GM21447 (cell line): ENCODE results near the gene INTS2.
"Not testable (repeated sequence)": the region's sequence is repeated elsewhere in the genome, so short reads cannot be mapped to it uniquely, and the experiment has no call there.

Source experiments
- ATAC-seq: cut with Tn5 transposase; IDR thresholded peaks from one replicate; pipeline ENCODE4 v1.9.1; 2021; ENCODE audit not compliant: unreplicated experiment

Gene INTS2

GRCh38 chr17:61852857-61853256 lies 74.9 kb downstream of the INTS2 start:
- ATAC-seq, result no peak

DNA sequence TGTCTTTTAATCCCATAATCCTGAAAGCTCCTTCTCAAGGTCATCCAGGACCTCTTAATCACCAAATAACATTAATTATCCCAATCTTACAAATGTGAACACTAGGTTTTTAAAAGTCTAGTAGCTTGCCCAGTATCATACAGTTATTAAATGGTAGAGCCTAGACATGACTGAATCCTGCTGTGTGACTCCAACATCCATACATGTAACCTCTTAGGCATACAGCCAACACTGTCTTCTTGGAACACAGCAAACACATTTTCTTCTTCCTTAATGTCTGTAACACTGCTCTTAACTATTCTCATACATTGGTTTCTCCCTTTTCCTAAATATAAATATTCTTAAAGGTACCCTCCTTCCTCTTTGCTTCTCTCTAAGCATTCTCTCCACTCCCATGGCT lies 78.1 kb downstream of the INTS2 start:
- ATAC-seq, result no peak

- no peak for ATAC-seq
Measured at GRCh38 chr17:61848896-61849295, 78.9 kb downstream of the INTS2 start.

DNA sequence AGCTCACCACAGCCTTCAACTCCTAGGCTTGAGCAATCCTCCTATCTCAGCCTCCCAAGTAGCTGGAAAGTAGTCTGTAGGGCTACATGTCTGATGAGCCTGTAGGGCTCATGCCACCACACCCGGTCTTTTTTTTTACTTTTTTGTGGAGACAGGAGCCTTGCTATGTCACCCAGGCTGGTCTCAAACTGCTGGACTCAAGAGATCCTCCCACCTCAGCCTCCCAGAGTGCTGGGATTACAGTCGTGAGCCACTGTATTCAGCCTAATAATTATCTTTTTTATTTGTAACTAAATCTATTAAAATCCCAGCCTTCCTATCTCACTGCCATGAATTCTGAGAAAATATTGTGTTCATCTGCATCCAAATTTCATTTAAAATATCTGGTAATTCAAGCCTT lies 79.5 kb downstream of the INTS2 start:
- no peak for ATAC-seq

GRCh38 chr17:61847659-61848058 lies 80.1 kb downstream of the INTS2 start:
- ATAC-seq, result no peak

GRCh38 chr17:61846761-61847375 lies 80.9 kb downstream of the INTS2 start:
- no peak for ATAC-seq

DNA sequence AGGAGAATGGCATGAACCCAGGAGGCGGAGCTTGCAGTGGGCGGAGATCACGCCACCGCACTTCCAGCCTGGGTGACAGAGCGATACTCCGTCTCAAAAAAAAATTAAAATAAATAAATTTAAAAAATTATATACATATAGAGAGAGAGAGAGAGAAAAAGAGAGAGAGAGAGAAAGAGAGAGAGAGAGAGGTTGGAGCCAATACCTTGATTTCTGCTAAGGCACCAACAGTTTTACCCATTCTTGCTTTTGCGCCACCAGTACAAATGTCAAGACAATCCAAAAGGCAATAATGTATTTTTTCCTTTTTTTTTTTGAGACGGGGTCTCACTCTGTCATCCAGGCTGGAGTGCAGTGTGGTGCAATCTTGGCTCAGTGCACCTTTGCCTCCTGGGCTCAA lies 81.7 kb downstream of the INTS2 start:
- no peak for ATAC-seq

DNA sequence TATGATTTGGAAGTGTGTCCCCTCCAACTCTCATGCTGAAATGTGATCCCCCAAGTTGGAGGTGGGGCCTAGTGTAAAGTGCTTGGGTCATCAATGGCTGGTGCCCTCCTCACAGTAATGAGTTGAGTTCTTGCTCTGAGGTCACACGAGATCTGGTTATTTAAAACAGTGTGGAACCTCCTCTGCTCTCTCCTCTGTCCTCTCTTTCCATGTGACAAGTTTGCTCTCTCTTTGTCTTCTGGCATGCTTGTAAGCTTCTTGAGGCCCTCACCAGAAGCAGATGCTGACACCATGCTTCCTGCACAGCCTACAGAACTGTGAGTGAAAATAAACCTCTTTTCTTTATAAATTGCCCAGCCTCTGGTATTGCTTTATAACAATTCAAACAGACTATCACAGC lies 84.3 kb downstream of the INTS2 start:
- ATAC-seq, result no peak

DNA sequence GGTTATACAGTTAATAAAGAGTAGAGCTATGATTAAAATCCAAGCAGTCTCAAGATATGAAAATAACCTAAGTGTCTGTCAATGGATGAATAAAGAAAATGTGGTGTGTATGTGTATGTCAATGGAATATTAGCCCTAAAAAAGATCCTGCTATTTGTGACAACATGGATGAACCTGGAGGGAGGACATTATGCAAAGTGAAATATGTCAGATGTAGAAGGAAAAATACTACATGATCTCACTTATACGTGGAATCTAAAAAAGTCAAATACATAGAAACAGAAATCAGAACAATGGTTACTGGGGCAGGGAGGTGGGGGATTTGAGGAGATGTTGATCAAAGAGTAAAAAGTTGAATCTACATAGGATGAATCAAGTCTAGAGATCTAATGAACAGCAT lies 84.9 kb downstream of the INTS2 start:
- ATAC-seq, result no peak

- ATAC-seq, result no peak
Measured at GRCh38 chr17:61839300-61839786, 88.4 kb downstream of the INTS2 start.

DNA sequence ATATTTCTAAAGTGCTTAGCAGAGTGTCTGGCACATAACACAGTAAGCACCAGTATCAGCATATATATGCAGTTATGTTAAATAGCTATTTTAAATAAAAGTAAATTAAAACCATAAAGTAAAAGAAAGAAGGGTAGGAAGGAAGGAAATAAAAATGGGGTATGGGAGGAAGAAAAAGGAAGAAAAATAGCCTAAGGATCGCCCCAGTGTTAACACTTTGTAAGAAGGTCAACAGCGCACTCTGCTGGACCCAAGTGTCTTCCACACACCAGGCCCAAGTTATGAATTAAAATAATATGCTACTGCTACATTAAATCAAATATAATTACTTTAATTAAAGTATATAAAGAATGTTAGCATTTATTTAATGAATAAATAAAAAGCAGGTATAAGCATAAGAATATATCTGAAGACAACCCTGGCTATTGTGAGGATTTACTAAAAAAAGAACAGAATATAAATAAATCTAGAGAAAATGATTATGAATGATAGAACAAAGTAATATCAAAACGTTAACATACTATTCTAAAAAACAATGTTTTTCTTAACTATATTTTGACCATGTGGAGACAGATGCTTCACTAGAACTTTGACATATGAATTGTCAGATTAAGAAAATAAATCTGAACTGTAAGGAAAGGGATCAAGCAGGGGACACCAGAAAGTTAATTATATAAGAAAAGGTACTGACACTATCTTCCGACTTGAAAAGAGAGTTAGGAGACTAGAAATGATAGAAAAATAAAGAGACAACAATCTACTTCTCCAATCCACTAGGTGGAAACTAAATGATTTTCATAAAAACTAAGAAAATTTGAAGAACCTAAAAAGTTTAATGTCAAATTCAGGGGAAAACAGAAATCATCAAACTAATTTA lies 90.4 kb downstream of the INTS2 start:
- no peak for ATAC-seq

DNA sequence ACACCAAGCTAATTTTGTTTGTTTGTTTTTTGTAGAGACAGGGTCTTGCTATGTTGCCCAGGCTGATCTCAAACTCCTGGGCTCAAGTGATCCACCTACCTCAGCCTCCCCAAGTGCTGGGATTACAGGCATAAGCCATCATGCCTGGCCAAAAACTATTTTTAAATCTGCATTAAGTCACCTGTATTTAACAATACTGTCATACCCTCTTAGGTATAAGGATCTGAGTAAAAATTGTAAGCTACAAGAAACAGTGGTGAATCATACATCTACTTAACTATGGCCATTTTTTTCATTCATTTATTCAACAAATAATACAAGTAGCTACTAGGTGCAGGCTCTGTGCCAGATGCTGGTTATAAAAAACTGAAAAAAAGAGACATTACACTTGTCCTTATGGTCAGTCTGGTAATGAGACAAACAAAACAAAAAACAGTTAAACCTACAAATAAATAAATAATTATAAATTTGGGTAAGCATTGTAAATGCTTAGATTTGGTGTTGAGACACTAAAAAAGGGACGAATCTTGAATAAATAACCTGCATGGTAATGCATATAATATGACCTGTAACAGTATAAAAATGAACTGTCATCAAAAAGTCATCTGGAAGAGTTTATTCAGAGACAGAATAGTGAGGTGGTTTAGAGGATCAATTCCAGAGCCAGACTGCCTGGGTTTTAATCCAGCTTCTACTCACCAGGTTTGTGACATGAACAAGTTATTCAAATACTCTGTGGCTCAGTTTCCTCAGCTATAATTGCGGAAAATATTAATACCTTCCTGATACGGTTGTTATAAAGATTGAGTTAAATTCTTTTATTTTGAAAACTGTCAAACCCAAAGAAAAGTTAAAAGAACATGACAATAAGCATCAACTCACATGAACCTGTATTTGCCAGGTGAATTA lies 91.3 kb downstream of the INTS2 start:
- ATAC-seq, result no peak

DNA sequence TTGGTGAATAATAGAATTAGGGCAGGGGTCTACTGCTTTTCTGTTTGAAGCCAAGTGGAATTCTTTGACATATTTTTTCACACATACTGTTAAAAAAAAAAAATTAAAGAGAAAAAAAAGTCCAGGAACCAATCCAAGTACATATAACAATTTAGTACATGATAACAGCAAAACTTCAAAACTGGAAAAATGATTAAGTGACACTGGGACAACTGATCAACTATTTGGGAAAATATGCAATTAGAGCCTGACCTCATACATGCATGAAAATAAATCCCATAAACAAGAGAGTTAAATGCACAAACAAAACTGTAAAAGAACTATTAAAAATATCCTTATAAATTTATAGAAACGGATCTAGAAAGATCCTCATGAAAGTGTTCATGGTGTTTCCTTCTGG lies 92.2 kb downstream of the INTS2 start:
- no peak for ATAC-seq

DNA sequence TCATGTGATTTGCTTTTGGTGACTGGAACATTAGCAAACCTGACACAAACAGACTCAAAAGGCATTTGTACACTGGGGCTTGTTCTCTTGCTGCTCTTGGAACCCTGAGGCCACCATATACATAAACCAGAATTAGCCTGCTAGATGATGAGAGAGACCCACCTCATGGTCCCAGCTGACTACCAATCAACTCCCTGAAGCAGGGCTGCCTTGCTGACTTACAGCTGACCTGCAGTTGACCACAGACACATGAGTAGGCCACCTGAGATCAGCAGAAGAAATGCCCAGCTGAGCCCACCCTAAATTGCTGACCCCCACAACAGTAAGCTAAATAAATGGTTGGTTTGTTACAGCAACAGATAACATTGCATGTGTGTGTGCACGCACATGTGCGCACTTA lies 93.2 kb downstream of the INTS2 start:
- ATAC-seq, result no peak

GRCh38 chr17:61833536-61834193 lies 94.1 kb downstream of the INTS2 start:
- no peak for ATAC-seq

- ATAC-seq, result no peak
Measured at GRCh38 chr17:61832463-61832862, 95.3 kb downstream of the INTS2 start.

- ATAC-seq, result no peak
Measured at GRCh38 chr17:61831099-61831498, 96.7 kb downstream of the INTS2 start.

- ATAC-seq, result no peak
Measured at GRCh38 chr17:61828694-61829093, 99.1 kb downstream of the INTS2 start.

DNA sequence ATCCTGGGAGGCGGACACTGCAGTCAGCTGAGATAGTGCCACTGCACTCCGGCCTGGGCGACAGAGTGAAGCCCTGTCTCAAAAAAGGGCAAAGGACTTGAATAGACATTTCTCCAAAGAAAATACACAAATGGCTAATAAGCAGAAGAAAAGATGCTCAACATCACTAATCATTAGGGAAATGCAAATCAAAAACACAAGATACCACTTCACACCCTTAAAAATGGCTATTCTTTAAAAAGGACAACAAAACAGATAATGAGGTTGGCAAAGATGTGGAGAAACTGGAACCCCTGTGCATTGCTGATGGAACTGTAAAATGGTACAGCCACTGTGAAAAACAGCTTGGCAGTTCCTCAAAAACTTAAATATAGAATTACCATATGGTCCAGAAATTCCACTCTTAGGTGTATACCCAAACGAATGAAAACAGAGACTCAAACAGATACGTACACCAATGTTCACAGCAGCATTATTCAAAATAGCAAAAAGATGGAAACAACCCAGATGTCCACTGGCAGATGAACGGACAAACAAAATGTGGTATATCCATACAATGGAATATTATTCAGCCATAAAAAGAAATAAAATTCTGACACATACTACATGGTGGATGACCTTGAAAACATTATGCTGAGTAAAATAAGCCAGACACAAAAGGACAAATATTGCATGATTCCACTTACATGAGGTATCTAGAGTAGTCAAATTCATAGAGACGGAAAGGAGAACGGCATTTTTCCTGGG lies 100.0 kb downstream of the INTS2 start:
- no peak for ATAC-seq

- ATAC-seq, result not testable (repeated sequence)
Measured at GRCh38 chr17:61826866-61827265, 100.9 kb downstream of the INTS2 start.
